Parathyroid adenoma (tissue), 2 donors: ENCODE results near the gene PIM1.
A peak's percentile ranks its signal among the peaks of the same experiment; 100 is the strongest.

Source experiments
- H2AFZ ChIP-seq: fragments of 300-600 bp; sonication (generic); one replicate; pipeline ENCODE4 v1.7.0; 2017; ENCODE audit warnings: antibody characterized with exemption, mild to moderate bottlenecking
- H3K27ac ChIP-seq: fragments of 300-600 bp; sonication (generic); one replicate; pipeline ENCODE4 v1.7.0; 2017
- H3K27me3 ChIP-seq: fragments of 300-600 bp; sonication (generic); one replicate; pipeline ENCODE4 v1.7.0; 2017; ENCODE audit warnings: low read length; ENCODE audit not compliant: control insufficient read depth, insufficient read depth
- H3K36me3 ChIP-seq: fragments of 300-600 bp; sonication (generic); one replicate; pipeline ENCODE4 v1.7.0; 2017; ENCODE audit warnings: low read length; ENCODE audit not compliant: control insufficient read depth, insufficient read depth
- H3K4me1 ChIP-seq: fragments of 300-600 bp; sonication (generic); one replicate; pipeline ENCODE4 v1.7.0; 2017; ENCODE audit warnings: control low read depth
- H3K4me2 ChIP-seq: fragments of 300-600 bp; sonication (generic); one replicate; pipeline ENCODE4 v1.7.0; 2017; ENCODE audit warnings: low read length
- H3K4me3 ChIP-seq: fragments of 300-600 bp; sonication (generic); one replicate; pipeline ENCODE4 v1.7.0; 2017; ENCODE audit warnings: low read depth, low read length
- H3K79me2 ChIP-seq: fragments of 300-600 bp; sonication (generic); one replicate; pipeline ENCODE4 v1.7.0; 2017; ENCODE audit warnings: control low read depth
- H3K9ac ChIP-seq: fragments of 300-600 bp; sonication (generic); one replicate; pipeline ENCODE4 v1.7.0; 2017; ENCODE audit warnings: mild to moderate bottlenecking
- H3K9me3 ChIP-seq: fragments of 300-600 bp; sonication (generic); one replicate; pipeline ENCODE4 v1.7.0; 2017; ENCODE audit warnings: low read length; ENCODE audit not compliant: control insufficient read depth
- CTCF ChIP-seq: fragments of 300-600 bp; sonication (generic); IDR thresholded peaks from one replicate; pipeline ENCODE4 v1.7.0; 2017; ENCODE audit warnings: antibody characterized with exemption, mild to moderate bottlenecking
- donor health status: primary hyperparathyroidism.

Gene PIM1

GRCh38 chr6:37205175-37205996 is 35.4 kb downstream of the PIM1 start:
- H3K9me3 ChIP-seq: no peaks in the 10 kb centered on the region
- no peak overlapping the region for H2AFZ ChIP-seq
- no peak overlapping the region for H3K9ac ChIP-seq
- no peaks in the 10 kb centered on the region for H3K79me2 ChIP-seq
- no peaks in the 10 kb centered on the region for H3K27me3 ChIP-seq
- no peak for TF ChIP-seq CTCF
- no peak overlapping the region for H3K4me2 ChIP-seq
- H3K4me1 ChIP-seq: no peaks in the 10 kb centered on the region
- no peak overlapping the region for H3K4me3 ChIP-seq
- no peak overlapping the region for H3K27ac ChIP-seq
- H3K36me3 ChIP-seq: no peaks in the 10 kb centered on the region

GRCh38 chr6:37205997-37206340 is 36.0 kb downstream of the PIM1 start:
- Histone ChIP-seq H3K27me3 (no peaks in the 10 kb centered on the region), H3K36me3 (no peaks in the 10 kb centered on the region), H3K9me3 (no peaks in the 10 kb centered on the region), H3K4me2 (no peak overlapping the region), H3K79me2 (no peaks in the 10 kb centered on the region), H2AFZ (no peak overlapping the region), H3K27ac (no peak overlapping the region), H3K4me1 (no peaks in the 10 kb centered on the region), H3K9ac (no peak overlapping the region), H3K4me3 (no peak overlapping the region)
- TF ChIP-seq CTCF: no peak

DNA sequence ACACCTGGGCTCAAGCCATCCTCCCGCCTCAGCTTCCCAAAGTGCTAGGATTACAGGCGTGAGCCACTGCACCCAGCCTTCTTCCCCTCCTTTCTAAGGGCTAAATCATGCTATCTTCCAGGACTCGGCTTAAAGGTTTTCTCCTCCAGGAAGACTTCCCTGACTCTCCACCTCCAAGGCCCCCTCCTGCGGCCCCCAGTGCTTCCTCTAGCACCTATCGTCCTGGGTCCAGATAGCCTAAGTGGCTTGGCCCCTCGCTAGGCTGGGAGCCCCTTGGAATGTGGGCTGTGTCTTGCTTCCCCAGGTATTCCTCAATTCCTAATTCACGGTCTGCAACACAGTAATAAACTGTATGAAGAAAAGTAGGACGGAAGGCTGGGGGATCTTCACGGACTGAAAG is 36.7 kb downstream of the PIM1 start:
- Histone ChIP-seq H3K4me2 (no peak overlapping the region), H3K27ac (no peak overlapping the region), H3K9me3 (no peaks in the 10 kb centered on the region), H3K4me1 (no peaks in the 10 kb centered on the region), H3K36me3 (no peaks in the 10 kb centered on the region), H3K79me2 (no peaks in the 10 kb centered on the region), H2AFZ (no peak overlapping the region), H3K27me3 (no peaks in the 10 kb centered on the region), H3K4me3 (no peak overlapping the region), H3K9ac (no peak overlapping the region)
- TF ChIP-seq CTCF: no peak

- no peak overlapping the region for H3K9ac ChIP-seq
- H3K36me3 ChIP-seq: no peaks in the 10 kb centered on the region
- H3K4me1 ChIP-seq: no peaks in the 10 kb centered on the region
- no peaks in the 10 kb centered on the region for H3K9me3 ChIP-seq
- peak; percentile 56 for TF ChIP-seq CTCF
- no peak overlapping the region for H3K27ac ChIP-seq
- no peak overlapping the region for H2AFZ ChIP-seq
- H3K4me2 ChIP-seq: no peak overlapping the region
- no peak overlapping the region for H3K4me3 ChIP-seq
- H3K79me2 ChIP-seq: no peaks in the 10 kb centered on the region
- no peaks in the 10 kb centered on the region for H3K27me3 ChIP-seq
Observed at GRCh38 chr6:37207903-37208456, 38.0 kb downstream of the PIM1 start.

- H3K79me2 ChIP-seq: no peaks in the 10 kb centered on the region
- no peaks in the 10 kb centered on the region for H3K36me3 ChIP-seq
- H3K9ac ChIP-seq: no peak overlapping the region
- no peak for TF ChIP-seq CTCF
- no peak overlapping the region for H3K4me2 ChIP-seq
- no peaks in the 10 kb centered on the region for H3K27me3 ChIP-seq
- no peak overlapping the region for H3K27ac ChIP-seq
- no peak overlapping the region for H3K4me3 ChIP-seq
- H2AFZ ChIP-seq: no peak overlapping the region
- no peaks in the 10 kb centered on the region for H3K4me1 ChIP-seq
- H3K9me3 ChIP-seq: no peaks in the 10 kb centered on the region
Observed at GRCh38 chr6:37208793-37209192, 38.8 kb downstream of the PIM1 start.
